HG03457 (cell line): ENCODE results near the gene ATF6B.
"Not testable (repeated sequence)": the region's sequence is repeated elsewhere in the genome, so short reads cannot be mapped to it uniquely, and the experiment has no call there.

Experiments used
- ATAC-seq: cut with Tn5 transposase; IDR thresholded peaks from one replicate; pipeline ENCODE4 v1.9.1; 2021; ENCODE audit warnings: moderate number of reproducible peaks; ENCODE audit not compliant: unreplicated experiment

Gene ATF6B

GRCh38 chr6:32108727-32109113, 19.3 kb downstream of the ATF6B start:
- ATAC-seq, result no peak

GRCh38 chr6:32108094-32108627, 19.9 kb downstream of the ATF6B start:
- no peak for ATAC-seq

- ATAC-seq, result no peak
Measured at GRCh38 chr6:32107406-32107805, 20.6 kb downstream of the ATF6B start.

GRCh38 chr6:32105433-32105832, 22.6 kb downstream of the ATF6B start:
- ATAC-seq, result no peak

GRCh38 chr6:32102255-32102654, 25.8 kb downstream of the ATF6B start:
- no peak for ATAC-seq

- not testable (repeated sequence) for ATAC-seq
Measured at GRCh38 chr6:32100251-32100650, 27.8 kb downstream of the ATF6B start.

- ATAC-seq, result no peak
Measured at GRCh38 chr6:32097364-32097763, 30.7 kb downstream of the ATF6B start.

- no peak for ATAC-seq
Measured at GRCh38 chr6:32096394-32097258, 31.4 kb downstream of the ATF6B start.

GRCh38 chr6:32096087-32096393, 32.0 kb downstream of the ATF6B start:
- no peak for ATAC-seq

- ATAC-seq, result no peak
Measured at GRCh38 chr6:32095338-32096086, 32.5 kb downstream of the ATF6B start.

- ATAC-seq, result no peak
Measured at GRCh38 chr6:32092760-32093497, 35.1 kb downstream of the ATF6B start.

GRCh38 chr6:32089082-32089828, 38.8 kb downstream of the ATF6B start:
- no peak for ATAC-seq

- no peak for ATAC-seq
Measured at GRCh38 chr6:32088487-32089049, 39.5 kb downstream of the ATF6B start.

- no peak for ATAC-seq
Measured at GRCh38 chr6:32087574-32088486, 40.2 kb downstream of the ATF6B start.

GRCh38 chr6:32086661-32087573, 41.1 kb downstream of the ATF6B start:
- ATAC-seq, result no peak

- ATAC-seq, result no peak
Measured at GRCh38 chr6:32085759-32086459, 42.1 kb downstream of the ATF6B start.

- no peak for ATAC-seq
Measured at GRCh38 chr6:32084780-32085179, 43.3 kb downstream of the ATF6B start.
